OCI-LY3 (cell line): Measurements from ENCODE around the gene EDEM2.
"Not testable (repeated sequence)": the region's sequence is repeated elsewhere in the genome, so short reads cannot be mapped to it uniquely, and the experiment has no call there.

ENCODE experiments used
- H2AFZ ChIP-seq: fragments of 200-600, 300-600 bp; shearing (Covaris generic); 2 replicates; pipeline ENCODE4 v1.6.0; 2014; ENCODE audit warnings: antibody characterized with exemption, low read depth, low read length
- H3K27ac ChIP-seq: fragments of 200-600, 300-600 bp; sonication (generic); 2 replicates; pipeline ENCODE4 v1.5.1; 2014; ENCODE audit warnings: mild to moderate bottlenecking, low read length, moderate library complexity, mixed read lengths
- H3K27me3 ChIP-seq: fragments of 200-600, 300-600 bp; sonication (generic); 2 replicates; pipeline ENCODE4 v1.6.1; 2014; ENCODE audit warnings: low read depth, low read length, mixed read lengths
- H3K36me3 ChIP-seq: fragments of 200-600, 300-600 bp; sonication (generic); replicated peaks from 2 replicates; pipeline ENCODE3; 2014; ENCODE audit warnings: low read depth, low read length, mixed read lengths
- H3K4me1 ChIP-seq: fragments of 300-600, 200-600 bp; sonication (generic); 2 replicates; pipeline ENCODE4 v1.6.1; 2014; ENCODE audit warnings: low read length, mixed read lengths
- H3K4me2 ChIP-seq: fragments of 200-600, 300-600 bp; sonication (generic); 2 replicates; pipeline ENCODE4 v1.6.1; 2014; ENCODE audit warnings: low read length, mixed read lengths
- H3K4me3 ChIP-seq: fragments of 300-600, 200-600 bp; sonication (generic); 2 replicates; pipeline ENCODE4 v1.5.1; 2014; ENCODE audit warnings: antibody characterized with exemption, mild to moderate bottlenecking, low read length, moderate library complexity
- H3K79me2 ChIP-seq: fragments of 300-600, 200-600 bp; shearing (Covaris generic); 2 replicates; pipeline ENCODE4 v1.6.1; 2014; ENCODE audit warnings: mild to moderate bottlenecking, low read length, mixed read lengths
- H3K9ac ChIP-seq: fragments of 300-600, 200-600 bp; shearing (Covaris generic); 2 replicates; pipeline ENCODE4 v1.6.0; 2014; ENCODE audit warnings: mild to moderate bottlenecking, low read length, moderate library complexity
- H3K9me3 ChIP-seq: fragments of 200-600, 300-600 bp; shearing (Covaris generic); 2 replicates; pipeline ENCODE4 v1.6.1; 2014; ENCODE audit warnings: low read length, mixed read lengths; ENCODE audit not compliant: insufficient read depth
- H4K20me1 ChIP-seq: fragments of 200-600, 300-600 bp; sonication (generic); 2 replicates; pipeline ENCODE4 v1.6.1; 2016; ENCODE audit warnings: low read length, mixed read lengths; ENCODE audit not compliant: insufficient read depth
- CTCF ChIP-seq: fragments of 200-600, 300-600 bp; sonication (generic); IDR thresholded peaks from 2 replicates; pipeline ENCODE4 v1.5.1; 2014; ENCODE audit warnings: antibody characterized with exemption, low read length, low read depth
- EZH2phosphoT487 ChIP-seq: fragments of 200-600 bp; shearing (Covaris generic); IDR thresholded peaks from 2 replicates; pipeline ENCODE4 v1.6.1; 2018; ENCODE audit warnings: antibody characterized with exemption, mixed run types, low read depth

Gene EDEM2

GRCh38 chr20:35171438-35171752, 24.3 kb upstream of the EDEM2 start:
- H3K4me2 ChIP-seq, result peak overlapping the region; percentile 75
- H3K27ac ChIP-seq, result no peak overlapping the region
- no peaks in the 10 kb centered on the region for H3K9me3 ChIP-seq
- no peak for TF ChIP-seq CTCF
- H3K4me3 ChIP-seq, result peak overlapping the region; percentile 68
- H3K79me2 ChIP-seq, result no peaks in the 10 kb centered on the region
- no peaks in the 10 kb centered on the region for H4K20me1 ChIP-seq
- no peaks in the 10 kb centered on the region for H3K36me3 ChIP-seq
- H3K27me3 ChIP-seq, result no peaks in the 10 kb centered on the region
- peak overlapping the region; percentile 9; the same call in 1 of the 2 replicates for H3K9ac ChIP-seq
- peak overlapping the region; percentile 92 for H2AFZ ChIP-seq
- peaks cover 9% of the 10 kb centered on the region; the same call in 1 of the 2 replicates for H3K4me1 ChIP-seq

- not testable (repeated sequence) for H3K4me2 ChIP-seq, H3K36me3 ChIP-seq, H3K9ac ChIP-seq, H2AFZ ChIP-seq, H3K9me3 ChIP-seq, H3K4me1 ChIP-seq, H3K79me2 ChIP-seq, H3K4me3 ChIP-seq, H3K27me3 ChIP-seq, H3K27ac ChIP-seq, H4K20me1 ChIP-seq
These were observed 21.7 kb upstream of the EDEM2 start for GRCh38 chr20:35168701-35169409.

GRCh38 chr20:35167787-35168186, 20.7 kb upstream of the EDEM2 start:
- no peak overlapping the region for H3K9ac ChIP-seq
- H4K20me1 ChIP-seq, result no peaks in the 10 kb centered on the region
- no peak overlapping the region for H3K4me2 ChIP-seq
- peaks cover 9% of the 10 kb centered on the region; the same call in 1 of the 2 replicates for H3K4me1 ChIP-seq
- no peaks in the 10 kb centered on the region for H3K27me3 ChIP-seq
- H3K36me3 ChIP-seq, result no peaks in the 10 kb centered on the region
- no peaks in the 10 kb centered on the region for H3K79me2 ChIP-seq
- H3K4me3 ChIP-seq, result no peak overlapping the region
- no peaks in the 10 kb centered on the region for H3K9me3 ChIP-seq
- no peak overlapping the region for H3K27ac ChIP-seq
- no peak for TF ChIP-seq CTCF
- no peak for TF ChIP-seq EZH2phosphoT487
- no peak overlapping the region for H2AFZ ChIP-seq

GRCh38 chr20:35166242-35166830, 19.2 kb upstream of the EDEM2 start:
- no peaks in the 10 kb centered on the region for H3K9me3 ChIP-seq
- H3K4me3 ChIP-seq, result no peak overlapping the region
- peaks cover 2% of the 10 kb centered on the region; the same call in 1 of the 2 replicates for H3K4me1 ChIP-seq
- no peak overlapping the region for H3K9ac ChIP-seq
- H3K27me3 ChIP-seq, result no peaks in the 10 kb centered on the region
- H4K20me1 ChIP-seq, result no peaks in the 10 kb centered on the region
- no peak overlapping the region for H2AFZ ChIP-seq
- no peak overlapping the region for H3K27ac ChIP-seq
- TF ChIP-seq EZH2phosphoT487 (no peak), CTCF (no peak)
- no peaks in the 10 kb centered on the region for H3K36me3 ChIP-seq
- no peak overlapping the region for H3K4me2 ChIP-seq
- no peaks in the 10 kb centered on the region for H3K79me2 ChIP-seq
